Transverse colon (tissue), 3 donors: ENCODE results near the gene MBD1.

Experiments used
- POLR2A ChIP-seq: fragments of 450-650 bp; IDR thresholded peaks from one replicate; pipeline ENCODE4 v1.6.1; 2016; ENCODE audit warnings: antibody characterized with exemption, mild to moderate bottlenecking, moderate library complexity
- TF ChIP-seq, protein P1 (sequence below), 5 experiments: fragments of 200-600 bp in 3 of 5; fragments of 450-650 bp in 2 of 5; sonication (generic) in 3 of 5; IDR thresholded peaks; 1 replicate in 2 of 5; 2 replicates in 3 of 5; pipeline ENCODE4 v1.5.1; 2016 to 2017; ENCODE audit warnings: antibody characterized with exemption in 5 of 5, inconsistent platforms in 3 of 5, mild to moderate bottlenecking in 2 of 5, moderate library complexity in 1 of 5

DNA sequence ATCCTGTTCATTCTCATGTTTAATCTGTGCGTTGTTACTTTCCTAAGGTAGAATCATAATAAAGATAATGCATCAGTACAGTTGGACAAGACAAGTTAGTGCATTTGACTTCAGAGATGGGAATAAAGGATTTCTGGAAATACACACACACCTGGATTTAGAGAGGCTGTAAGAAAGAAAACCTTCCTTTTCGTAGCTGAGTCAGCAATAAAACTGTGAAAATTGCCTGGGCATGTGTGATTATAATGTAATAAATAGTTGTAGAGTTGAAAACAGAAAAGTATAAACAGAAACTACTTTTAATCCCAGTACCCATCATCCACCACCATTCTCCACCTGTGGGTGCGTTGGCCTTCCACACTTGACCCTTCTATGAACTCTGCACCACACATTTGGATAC lies 30.4 kb downstream of the MBD1 start:
- TF ChIP-seq POLR2A, result no peak
- TF ChIP-seq, protein P1, sequence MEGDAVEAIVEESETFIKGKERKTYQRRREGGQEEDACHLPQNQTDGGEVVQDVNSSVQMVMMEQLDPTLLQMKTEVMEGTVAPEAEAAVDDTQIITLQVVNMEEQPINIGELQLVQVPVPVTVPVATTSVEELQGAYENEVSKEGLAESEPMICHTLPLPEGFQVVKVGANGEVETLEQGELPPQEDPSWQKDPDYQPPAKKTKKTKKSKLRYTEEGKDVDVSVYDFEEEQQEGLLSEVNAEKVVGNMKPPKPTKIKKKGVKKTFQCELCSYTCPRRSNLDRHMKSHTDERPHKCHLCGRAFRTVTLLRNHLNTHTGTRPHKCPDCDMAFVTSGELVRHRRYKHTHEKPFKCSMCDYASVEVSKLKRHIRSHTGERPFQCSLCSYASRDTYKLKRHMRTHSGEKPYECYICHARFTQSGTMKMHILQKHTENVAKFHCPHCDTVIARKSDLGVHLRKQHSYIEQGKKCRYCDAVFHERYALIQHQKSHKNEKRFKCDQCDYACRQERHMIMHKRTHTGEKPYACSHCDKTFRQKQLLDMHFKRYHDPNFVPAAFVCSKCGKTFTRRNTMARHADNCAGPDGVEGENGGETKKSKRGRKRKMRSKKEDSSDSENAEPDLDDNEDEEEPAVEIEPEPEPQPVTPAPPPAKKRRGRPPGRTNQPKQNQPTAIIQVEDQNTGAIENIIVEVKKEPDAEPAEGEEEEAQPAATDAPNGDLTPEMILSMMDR (IDR thresholded peaks at IDR 0.05), result no peak
